Esophagus squamous epithelium (tissue), 5 donors: Measurements from ENCODE around the gene SCLY. TPM values are rescaled to one million over a fixed set of nuclear protein-coding genes. Genes with fewer than 3 reads are reported as not detected.

Experiments
- DNase-seq: peaks from one replicate; lab custom pipeline; 2025; lab: John Stamatoyannopoulos, UW
- H3K27ac ChIP-seq, 4 donors: fragments of 200-600 bp; sonication (generic); one replicate each; pipeline ENCODE4 v1.5.1; 2016 to 2019; ENCODE audit warnings: mild to moderate bottlenecking in 1 of 4
- H3K27me3 ChIP-seq, 4 donors: fragments of 200-600 bp; sonication (generic); 1 replicate in 3 of 4; 2 replicates in 1 of 4; pipeline versions ENCODE4 v1.5.1 to v1.6.0; 2017 to 2021; ENCODE audit warnings: antibody characterized with exemption in 1 of 4
- H3K36me3 ChIP-seq, 3 donors: fragments of 200-600 bp; sonication (generic); one replicate each; pipeline ENCODE4 v1.5.1; 2016 to 2019
- H3K4me1 ChIP-seq, 3 donors: fragments of 200-600 bp; sonication (generic); one replicate each; pipeline ENCODE4 v1.5.1; 2017 to 2019
- H3K4me3 ChIP-seq, 4 donors: fragments of 200-600 bp; sonication (generic); 1 replicate in 3 of 4; 2 replicates in 1 of 4; pipeline ENCODE4 v1.5.1; 2016 to 2019; ENCODE audit warnings: mild to moderate bottlenecking in 2 of 4, moderate library complexity in 1 of 4
- H3K9me3 ChIP-seq, 3 donors: fragments of 200-600 bp; sonication (generic); one replicate each; pipeline ENCODE4 v1.5.1; 2016 to 2019
- POLR2A ChIP-seq, 4 donors: fragments of 450-650 bp; IDR thresholded peaks; one replicate each; pipeline ENCODE4 v1.6.1; 2017; ENCODE audit warnings: antibody characterized with exemption in 4 of 4, mild to moderate bottlenecking in 4 of 4, moderate library complexity in 3 of 4
- WGBS, 2 donors: methylation state at CpG; one replicate each; pipeline ENCODE4 v1.1.5; 2018; 5-methylcytosine and 5-hydroxymethylcytosine counted together
- intact Hi-C: fragments of 100-400 bp; cut with DNase I; formaldehyde crosslinking; loops from one replicate; pipeline ENCODE4 v1.15.0; 2022
- total RNA-seq, 4 donors: library from RNA; depleted of rRNA; stranded (reverse); fragments of >200 nt; gene quantifications; one replicate each; pipeline ENCODE4 v1.1.0, GENCODE V29; 2016
- TF ChIP-seq, protein P1 (sequence below), 6 experiments: fragments of 450-650 bp in 4 of 6; fragments of 200-600 bp in 2 of 6; sonication (generic) in 2 of 6; IDR thresholded peaks; one replicate each; pipeline ENCODE4 v1.5.1; 2016 to 2019; ENCODE audit warnings: antibody characterized with exemption in 6 of 6, mild to moderate bottlenecking in 4 of 6, moderate library complexity in 4 of 6
- donor health status: DM: yes; HTN: yes; CAD: no.

Gene SCLY
- total RNA-seq, 4 donors from 2014 or later = 3.0 to 14.0 (median 11.4) TPM

DNA sequence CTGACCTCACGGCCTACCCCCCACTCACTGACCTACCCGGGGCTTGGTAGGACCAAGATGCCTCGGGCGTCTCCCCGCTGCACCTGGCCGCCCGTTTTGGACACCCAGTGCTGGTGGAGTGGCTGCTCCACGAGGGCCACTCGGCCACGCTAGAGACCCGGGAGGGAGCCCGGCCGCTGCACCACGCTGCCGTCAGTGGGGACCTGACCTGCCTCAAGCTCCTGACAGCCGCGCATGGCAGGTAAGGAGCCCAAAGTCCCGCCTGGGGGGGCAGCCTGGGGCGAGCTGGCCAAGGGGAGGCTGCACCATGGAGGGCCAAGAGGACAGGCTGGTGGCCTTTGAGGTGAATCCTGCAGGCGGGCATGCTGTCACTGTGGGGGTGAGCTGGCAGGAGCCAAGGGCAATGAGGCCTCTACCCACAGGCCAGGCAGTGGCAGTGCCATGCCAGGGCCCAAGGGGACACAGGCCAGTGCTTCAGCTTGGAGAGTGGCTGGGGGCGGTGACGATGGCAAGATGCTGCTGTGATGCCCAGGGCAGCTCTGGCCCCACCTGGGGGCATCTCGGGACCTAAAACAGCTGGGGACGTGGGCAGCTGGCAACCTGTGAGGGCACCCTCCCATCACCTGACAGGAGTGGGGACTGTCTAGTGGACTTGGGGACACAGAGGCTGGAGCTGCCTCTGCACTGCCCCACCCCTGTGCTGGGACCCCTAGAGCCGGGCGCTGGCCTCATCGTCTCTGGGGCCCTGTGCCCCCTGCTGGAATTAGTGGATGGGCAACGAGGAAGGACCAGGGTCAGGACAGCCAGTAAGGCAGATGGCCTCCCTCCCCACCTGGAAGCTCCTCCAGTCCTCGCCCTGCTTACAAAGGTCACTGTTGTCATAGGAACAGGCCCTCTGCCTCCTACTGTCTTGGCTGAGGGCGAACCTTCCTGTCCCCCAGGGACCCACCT, 41.4 kb downstream of the SCLY start:
- 68 to 72% methylated on average over 4 of the region's 30 CpGs for WGBS, 2 donors
- peaks cover 0 to 7% (median 0%) of the 10 kb centered on the region in 4 donors for H3K27me3 ChIP-seq
- no peaks in the 10 kb centered on the region for H3K36me3 ChIP-seq
- H3K9me3 ChIP-seq = no peaks in the 10 kb centered on the region
- no peak for TF ChIP-seq POLR2A (IDR thresholded peaks at IDR 0.05)
- TF ChIP-seq, protein P1, sequence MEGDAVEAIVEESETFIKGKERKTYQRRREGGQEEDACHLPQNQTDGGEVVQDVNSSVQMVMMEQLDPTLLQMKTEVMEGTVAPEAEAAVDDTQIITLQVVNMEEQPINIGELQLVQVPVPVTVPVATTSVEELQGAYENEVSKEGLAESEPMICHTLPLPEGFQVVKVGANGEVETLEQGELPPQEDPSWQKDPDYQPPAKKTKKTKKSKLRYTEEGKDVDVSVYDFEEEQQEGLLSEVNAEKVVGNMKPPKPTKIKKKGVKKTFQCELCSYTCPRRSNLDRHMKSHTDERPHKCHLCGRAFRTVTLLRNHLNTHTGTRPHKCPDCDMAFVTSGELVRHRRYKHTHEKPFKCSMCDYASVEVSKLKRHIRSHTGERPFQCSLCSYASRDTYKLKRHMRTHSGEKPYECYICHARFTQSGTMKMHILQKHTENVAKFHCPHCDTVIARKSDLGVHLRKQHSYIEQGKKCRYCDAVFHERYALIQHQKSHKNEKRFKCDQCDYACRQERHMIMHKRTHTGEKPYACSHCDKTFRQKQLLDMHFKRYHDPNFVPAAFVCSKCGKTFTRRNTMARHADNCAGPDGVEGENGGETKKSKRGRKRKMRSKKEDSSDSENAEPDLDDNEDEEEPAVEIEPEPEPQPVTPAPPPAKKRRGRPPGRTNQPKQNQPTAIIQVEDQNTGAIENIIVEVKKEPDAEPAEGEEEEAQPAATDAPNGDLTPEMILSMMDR (IDR thresholded peaks at IDR 0.05) = no peak
- no peak for DNase-seq
- intact Hi-C loops = no loop called here
- H3K4me3 ChIP-seq = no peak overlapping the region
- peaks cover 0 to 16% (median 0%) of the 10 kb centered on the region in 3 donors for H3K4me1 ChIP-seq
- H3K27ac ChIP-seq = no peak overlapping the region

DNA sequence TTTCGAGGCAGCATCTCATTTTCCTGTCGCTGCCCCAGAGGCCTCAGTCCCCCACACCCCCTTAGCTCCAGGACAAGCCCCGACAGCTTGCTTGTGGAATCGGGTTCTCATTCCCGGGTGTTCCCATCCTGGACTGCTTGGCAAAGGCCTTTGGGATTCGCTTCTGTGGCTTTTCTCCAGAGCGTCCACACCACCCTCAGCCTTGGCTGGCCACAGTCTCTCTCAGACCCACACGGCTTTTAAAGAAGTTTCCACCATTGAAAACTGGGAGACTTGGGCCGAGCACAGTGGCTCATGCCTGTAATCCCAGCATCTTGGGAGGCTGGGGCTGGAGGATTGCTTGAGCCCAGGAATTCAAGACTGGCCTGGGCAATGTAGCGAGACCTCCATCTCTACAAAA, 42.1 kb downstream of the SCLY start:
- Histone ChIP-seq H3K9me3 (no peaks in the 10 kb centered on the region), H3K27me3 (peaks cover 0 to 7% (median 0%) of the 10 kb centered on the region in 4 donors), H3K27ac (no peak overlapping the region), H3K4me1 (peaks cover 0 to 21% (median 0%) of the 10 kb centered on the region in 3 donors), H3K4me3 (no peak overlapping the region), H3K36me3 (no peaks in the 10 kb centered on the region)
- TF ChIP-seq, protein P1 (IDR thresholded peaks at IDR 0.05) = no peak
- no peak for TF ChIP-seq POLR2A (IDR thresholded peaks at IDR 0.05)
- intact Hi-C loops = no loop called here
- no peak for DNase-seq
- 70 to 76% methylated on average over 7 to 8 of the region's 10 CpGs for WGBS, 2 donors

DNA sequence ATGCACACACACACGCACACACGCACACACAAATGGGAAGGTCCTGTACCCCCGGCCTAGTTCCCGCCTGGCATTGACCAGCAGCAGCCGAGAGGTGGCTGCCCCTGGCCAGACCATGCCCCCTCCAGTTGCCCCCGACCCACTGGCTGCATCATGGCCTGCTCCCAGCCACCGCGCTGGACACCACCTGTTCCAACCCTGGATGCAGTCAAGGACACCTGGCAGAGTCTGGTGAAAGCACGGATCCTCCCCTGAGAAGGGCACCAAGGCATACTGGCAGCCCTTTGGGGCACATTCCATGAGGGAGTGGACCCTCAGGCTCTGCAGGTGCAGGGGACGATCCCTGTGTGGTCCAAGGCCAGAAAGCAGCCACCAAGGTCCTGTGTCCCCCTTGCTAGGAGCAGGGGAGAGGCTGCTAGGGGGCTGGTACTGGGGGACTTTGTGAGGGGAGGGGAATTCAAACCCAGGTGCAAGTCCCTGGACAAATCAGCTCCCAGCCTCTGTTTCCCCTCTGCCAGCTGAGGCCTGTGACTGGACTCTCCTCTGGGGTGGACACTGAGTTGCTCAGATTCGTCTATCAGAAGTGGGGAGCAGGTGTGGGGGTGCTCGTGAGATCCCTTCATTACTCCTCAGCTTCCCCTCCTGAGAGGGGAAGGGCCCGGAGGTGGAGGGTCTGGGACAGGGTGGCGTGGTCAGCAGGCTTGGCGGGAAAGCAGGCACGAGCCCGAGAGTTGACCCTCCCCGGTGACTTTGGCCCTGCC, 42.8 kb downstream of the SCLY start:
- Histone ChIP-seq H3K9me3 (no peaks in the 10 kb centered on the region), H3K4me1 (peaks cover 0 to 19% (median 0%) of the 10 kb centered on the region in 3 donors), H3K36me3 (no peaks in the 10 kb centered on the region), H3K27ac (no peak overlapping the region), H3K27me3 (peaks cover 0 to 7% (median 0%) of the 10 kb centered on the region in 4 donors), H3K4me3 (no peak overlapping the region)
- no peak for TF ChIP-seq POLR2A (IDR thresholded peaks at IDR 0.05)
- TF ChIP-seq, protein P1 (IDR thresholded peaks at IDR 0.05) = no peak
- intact Hi-C loops = no loop called here
- no peak for DNase-seq
- 77 to 89% methylated on average over 7 to 8 of the region's 18 CpGs for WGBS, 2 donors

DNA sequence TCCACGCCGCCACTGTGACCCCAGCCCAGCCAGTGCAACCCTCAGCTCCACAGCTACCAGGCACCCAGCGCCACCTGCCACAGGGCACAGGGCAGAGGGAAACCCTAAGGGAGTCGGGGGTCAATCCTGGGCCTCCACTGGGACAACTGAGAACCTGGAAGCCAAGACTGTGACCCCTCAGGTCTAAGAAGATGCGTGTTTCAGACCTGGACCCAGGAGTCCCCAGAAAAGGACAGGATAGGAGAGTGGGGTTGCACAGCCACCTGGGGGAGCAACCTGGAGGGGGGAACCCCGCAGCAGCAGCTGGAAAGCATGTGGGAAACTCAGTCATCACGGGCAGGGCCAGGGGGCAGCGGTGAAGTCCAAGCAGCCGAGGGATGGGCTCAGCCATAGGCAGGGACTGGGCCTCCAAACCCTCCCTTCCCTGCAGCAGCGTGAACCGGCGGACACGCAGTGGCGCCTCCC, 43.5 kb downstream of the SCLY start:
- Histone ChIP-seq H3K4me1 (peaks cover 0 to 13% (median 0%) of the 10 kb centered on the region in 3 donors), H3K36me3 (no peaks in the 10 kb centered on the region), H3K27me3 (peaks cover 0 to 7% (median 0%) of the 10 kb centered on the region in 4 donors), H3K9me3 (no peaks in the 10 kb centered on the region), H3K4me3 (no peak overlapping the region), H3K27ac (no peak overlapping the region)
- DNase-seq = no peak
- intact Hi-C loops = no loop called here
- TF ChIP-seq POLR2A (IDR thresholded peaks at IDR 0.05) = no peak
- TF ChIP-seq, protein P1 (IDR thresholded peaks at IDR 0.05) = no peak
- WGBS, 2 donors = 68 to 90% methylated on average over 2 to 6 of the region's 14 CpGs
